NCI-H526 treated with DMSO at 0.1 percent for 48 hours (cell line): Measurements from ENCODE around the gene EFHC1.
A peak's percentile ranks its signal among the peaks of the same experiment; 100 is the strongest.
"Not testable (repeated sequence)": the region's sequence is repeated elsewhere in the genome, so short reads cannot be mapped to it uniquely, and the experiment has no call there.

Experiments used
- DNase-seq: peaks from one replicate; lab custom pipeline; 2025; lab: John Stamatoyannopoulos, UW

EFHC1 gene, protein sequence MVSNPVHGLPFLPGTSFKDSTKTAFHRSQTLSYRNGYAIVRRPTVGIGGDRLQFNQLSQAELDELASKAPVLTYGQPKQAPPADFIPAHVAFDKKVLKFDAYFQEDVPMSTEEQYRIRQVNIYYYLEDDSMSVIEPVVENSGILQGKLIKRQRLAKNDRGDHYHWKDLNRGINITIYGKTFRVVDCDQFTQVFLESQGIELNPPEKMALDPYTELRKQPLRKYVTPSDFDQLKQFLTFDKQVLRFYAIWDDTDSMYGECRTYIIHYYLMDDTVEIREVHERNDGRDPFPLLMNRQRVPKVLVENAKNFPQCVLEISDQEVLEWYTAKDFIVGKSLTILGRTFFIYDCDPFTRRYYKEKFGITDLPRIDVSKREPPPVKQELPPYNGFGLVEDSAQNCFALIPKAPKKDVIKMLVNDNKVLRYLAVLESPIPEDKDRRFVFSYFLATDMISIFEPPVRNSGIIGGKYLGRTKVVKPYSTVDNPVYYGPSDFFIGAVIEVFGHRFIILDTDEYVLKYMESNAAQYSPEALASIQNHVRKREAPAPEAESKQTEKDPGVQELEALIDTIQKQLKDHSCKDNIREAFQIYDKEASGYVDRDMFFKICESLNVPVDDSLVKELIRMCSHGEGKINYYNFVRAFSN

GRCh38 chr6:52419809-52420667 is at the start of gene EFHC1:
Gene EFHC1, plus strand, starts transcription at chr6:52420342. Its CDS starts 69 bp downstream, at chr6:52420411.
- DNase-seq: peak; percentile 93

GRCh38 chr6:52371656-52372191 is 48.4 kb upstream of the EFHC1 start:
- no peak for DNase-seq

DNA sequence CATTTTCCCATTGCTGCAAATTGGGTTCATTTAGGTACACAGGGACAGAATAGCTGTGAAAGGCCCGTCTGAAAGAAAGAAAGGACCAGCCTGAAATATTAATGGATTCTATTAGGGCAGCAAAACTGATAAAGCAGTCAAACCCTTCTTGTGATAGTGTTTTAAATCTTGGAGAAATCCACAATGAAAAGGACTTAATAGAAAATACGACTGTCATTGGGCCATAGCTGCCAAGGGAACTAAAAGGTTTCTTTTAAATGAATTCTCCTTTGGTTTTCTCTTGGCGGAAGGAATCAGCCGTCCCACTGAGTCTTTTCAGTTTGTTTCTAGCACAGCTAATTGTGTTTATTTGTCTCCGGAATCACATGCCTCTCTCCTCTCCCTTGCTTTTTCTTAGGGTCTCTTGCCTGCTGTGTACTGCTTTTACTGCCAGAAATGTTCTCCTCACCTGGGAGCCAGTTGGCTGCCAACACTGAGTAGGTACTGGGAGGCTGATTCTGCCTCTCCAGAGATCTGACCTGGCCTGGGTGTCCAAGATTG is 46.9 kb upstream of the EFHC1 start:
- DNase-seq: no peak

- DNase-seq: no peak
These were observed 45.9 kb upstream of the EFHC1 start for GRCh38 chr6:52374247-52374646.

DNA sequence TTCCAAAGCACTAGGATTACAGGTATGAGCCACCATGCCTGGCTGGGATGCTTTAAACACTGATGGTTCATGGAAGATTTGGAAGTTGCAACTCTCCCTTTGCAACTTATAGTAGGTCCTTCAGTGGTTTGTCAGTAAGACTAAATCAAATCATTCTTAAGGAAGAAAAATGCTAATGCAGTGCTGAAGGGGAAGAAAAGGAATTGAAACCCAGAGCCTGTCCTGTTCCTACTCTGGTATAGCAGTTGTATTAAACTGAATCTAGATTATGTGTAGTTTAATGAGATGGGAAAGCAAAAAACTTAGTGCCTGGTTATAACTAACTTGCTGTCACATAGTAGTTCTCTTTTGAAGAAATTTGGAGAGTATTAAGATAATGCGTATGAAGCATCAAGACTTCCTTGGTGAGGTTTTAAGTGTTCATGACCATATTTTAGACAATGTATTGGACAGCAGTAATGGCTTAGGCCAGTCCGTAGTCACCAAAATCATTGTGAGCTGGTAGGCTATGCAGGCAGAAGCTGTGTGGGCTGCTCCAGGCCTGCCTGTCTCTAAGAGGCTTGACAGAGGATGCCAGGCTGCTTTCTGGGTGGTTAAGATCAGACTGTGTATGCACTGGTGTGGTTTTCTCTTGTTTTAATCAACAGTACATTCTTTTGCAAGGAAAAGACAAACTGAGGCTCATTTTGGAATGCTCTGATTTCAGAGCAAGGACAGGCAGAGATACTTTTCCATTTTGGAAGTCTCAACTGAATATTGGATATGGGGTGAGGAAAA is 44.2 kb upstream of the EFHC1 start:
- DNase-seq: no peak

- no peak for DNase-seq
These were observed 43.4 kb upstream of the EFHC1 start for GRCh38 chr6:52376763-52377162.

DNA sequence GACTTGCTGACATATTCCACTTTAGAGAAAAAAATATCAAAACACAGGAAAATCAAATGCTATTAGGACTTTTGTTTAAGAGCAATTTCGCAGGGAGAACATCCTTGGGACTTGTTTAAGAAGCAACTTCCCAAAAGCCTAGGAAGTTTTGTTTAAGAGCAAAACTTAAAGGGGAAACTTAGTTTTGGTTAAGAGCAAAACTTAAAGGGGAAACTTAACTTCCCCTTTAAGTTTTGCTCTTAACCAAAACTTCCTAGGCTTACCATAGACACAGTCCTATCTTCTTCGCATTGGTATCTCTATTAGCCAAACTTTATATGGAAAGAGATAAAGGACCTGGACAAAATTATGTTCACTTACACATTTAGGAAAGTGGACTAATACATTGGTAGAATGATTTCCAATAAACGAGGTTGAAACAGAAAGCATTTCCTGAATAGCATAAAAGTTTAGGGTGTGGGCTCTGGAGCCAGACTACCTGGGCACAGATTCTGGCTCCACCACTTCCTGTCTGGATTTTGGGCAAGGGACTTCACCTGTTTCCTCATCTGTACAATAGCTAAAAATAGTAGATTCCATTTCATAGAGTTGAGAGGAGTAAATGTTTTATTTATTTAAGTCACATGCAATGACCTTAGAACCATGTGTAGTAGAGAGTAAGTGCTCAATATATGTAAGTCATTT is 42.5 kb upstream of the EFHC1 start:
- DNase-seq: no peak

GRCh38 chr6:52381249-52381648 is 38.9 kb upstream of the EFHC1 start:
- DNase-seq: no peak

DNA sequence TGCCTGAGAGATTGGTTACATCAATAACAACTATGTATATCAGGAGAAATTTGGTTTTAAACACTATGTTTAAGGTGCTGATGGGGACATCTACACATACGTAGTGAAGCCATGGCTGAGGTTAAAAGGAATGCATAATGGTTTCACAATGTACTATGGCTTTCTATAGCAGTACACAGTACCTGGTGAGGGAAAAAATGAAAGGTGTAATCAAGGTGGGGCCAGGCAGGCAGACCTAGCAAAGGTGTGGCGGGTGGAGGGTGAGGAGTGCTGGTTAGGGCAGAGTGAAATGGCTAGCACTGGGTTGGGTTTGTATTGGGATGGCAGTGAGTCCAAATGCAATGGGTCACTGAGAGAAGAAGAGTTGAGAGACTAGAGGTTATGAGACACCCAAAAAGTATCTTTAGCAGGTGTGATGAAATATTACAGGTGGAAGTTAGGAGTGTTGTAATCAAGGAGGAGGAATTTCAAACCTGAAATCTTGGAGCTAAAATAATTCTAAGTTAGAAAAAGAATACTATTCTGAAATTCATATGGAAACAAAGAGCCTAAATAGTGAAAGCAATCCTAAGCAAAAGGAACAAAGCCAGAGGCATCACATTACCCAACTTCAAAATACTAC is 35.9 kb upstream of the EFHC1 start:
- DNase-seq: no peak

DNA sequence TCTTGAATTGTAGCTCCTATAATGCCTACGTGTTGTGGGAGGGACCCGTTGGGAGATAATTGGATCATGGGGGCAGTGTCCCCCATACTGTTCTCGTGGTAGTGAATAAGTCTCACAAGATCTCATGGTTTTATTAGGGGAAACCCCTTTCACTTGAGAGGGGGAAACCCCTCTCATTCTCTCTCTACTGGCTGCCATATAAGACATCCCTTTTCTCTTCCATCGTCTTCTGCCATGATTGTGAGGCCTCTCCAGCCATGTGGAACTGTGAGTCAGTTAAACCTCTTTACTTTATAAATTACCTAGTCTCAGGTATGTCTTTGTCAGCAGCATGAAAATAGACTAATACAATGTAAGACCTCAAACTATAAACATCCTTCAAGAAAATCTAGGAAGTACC is 35.1 kb upstream of the EFHC1 start:
- no peak for DNase-seq

GRCh38 chr6:52388119-52388518 is 32.0 kb upstream of the EFHC1 start:
- not testable (repeated sequence) for DNase-seq

GRCh38 chr6:52388790-52389189 is 31.4 kb upstream of the EFHC1 start:
- no peak for DNase-seq

DNA sequence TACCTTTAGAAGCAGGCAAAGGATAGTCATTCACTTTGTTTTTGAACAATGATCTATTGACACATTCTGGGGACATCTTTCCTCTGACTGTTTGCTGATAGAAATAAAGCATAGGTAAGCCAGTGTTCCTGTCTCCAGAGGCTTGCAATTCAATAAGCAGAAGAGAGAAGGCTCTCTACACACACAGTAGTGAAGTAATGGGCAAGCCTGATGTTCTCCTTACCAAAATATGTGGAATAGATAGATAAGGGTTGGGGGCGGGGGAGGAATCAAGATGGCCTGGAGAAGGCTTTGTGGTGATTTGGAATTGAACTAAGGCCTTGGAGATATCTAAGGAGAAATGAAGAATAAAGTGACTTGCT is 30.9 kb upstream of the EFHC1 start:
- DNase-seq: no peak

- no peak for DNase-seq
These were observed 30.3 kb upstream of the EFHC1 start for GRCh38 chr6:52389626-52390360.

- DNase-seq: no peak
These were observed 29.8 kb upstream of the EFHC1 start for GRCh38 chr6:52390361-52390727.

DNA sequence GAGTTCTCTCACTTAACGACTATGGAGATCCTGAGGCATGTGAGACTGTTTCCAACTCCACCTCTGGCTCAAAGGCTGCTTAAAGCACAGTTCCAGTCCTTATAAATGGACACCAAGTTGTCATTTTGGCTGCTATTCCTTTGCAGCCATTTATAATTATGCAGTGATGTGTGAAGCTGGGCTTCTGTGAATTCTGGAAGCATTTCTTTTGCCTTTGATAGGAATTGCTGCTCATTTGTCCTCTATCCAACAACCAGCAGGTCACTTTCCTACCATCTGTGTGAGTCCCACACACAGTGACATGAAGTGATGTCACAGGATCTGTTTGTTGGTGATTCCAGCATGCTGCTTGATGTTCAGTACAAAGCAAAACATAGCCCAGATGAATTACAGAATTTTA is 28.5 kb upstream of the EFHC1 start:
- no peak for DNase-seq

- no peak for DNase-seq
These were observed 27.2 kb upstream of the EFHC1 start for GRCh38 chr6:52392944-52393343.

DNA sequence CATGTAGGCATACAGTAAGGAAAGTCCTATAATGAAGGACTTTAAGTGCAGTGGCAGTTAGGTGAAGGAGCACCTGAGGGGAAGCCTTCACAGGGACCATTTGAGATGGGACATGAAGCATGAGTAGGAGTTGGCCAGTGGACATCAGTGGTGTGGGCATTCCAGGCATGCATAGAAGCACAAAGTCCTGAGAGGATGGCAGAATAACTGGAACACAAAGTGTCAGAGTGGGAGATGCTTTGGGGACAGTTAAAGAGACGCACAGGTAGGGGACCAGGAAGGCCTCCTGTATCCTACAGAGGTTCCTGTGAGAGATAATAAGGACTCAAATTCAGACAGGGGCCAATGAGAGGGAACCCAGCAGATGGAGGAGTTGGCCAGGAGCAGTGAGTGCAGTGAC is 26.4 kb upstream of the EFHC1 start:
- DNase-seq: no peak

DNA sequence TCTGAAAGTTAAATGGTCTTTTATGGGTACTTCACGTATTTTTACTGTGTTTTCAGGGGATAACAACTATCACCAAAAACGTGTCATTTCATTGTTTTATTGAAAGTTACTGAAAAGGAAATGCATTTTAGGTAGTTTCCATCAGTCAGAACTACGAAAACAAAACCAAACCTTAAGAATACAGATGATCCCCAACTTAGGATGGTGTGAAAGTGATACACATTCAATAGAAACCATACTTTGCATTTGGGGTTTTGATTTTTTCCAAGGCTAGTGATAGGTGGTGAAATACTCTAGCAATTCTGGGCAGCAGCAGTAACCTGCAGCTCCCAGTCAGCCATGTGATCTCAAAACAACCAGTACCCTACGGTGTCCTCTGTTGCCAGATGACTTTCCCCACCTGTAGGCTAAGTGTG is 25.9 kb upstream of the EFHC1 start:
- DNase-seq: no peak

- DNase-seq: no peak
These were observed 24.2 kb upstream of the EFHC1 start for GRCh38 chr6:52395969-52396368.
